H54 (cell line): ENCODE measurements around the gene SUGP1.
A peak's percentile ranks its signal among the peaks of the same experiment; 100 is the strongest.
"Not testable (repeated sequence)": the region's sequence is repeated elsewhere in the genome, so short reads cannot be mapped to it uniquely, and the experiment has no call there.

Experiments
- DNase-seq: peaks from one replicate; pipeline ENCODE4 v3.0.0; 2011; ENCODE audit warnings: low spot score, mixed read lengths; ENCODE audit not compliant: insufficient read length
- FAIRE-seq: peaks from 3 replicates; lab custom pipeline; 2011; peaks lifted over from hg19 to GRCh38; lab: Jason Lieb, UNC
- POLR2A ChIP-seq: IDR thresholded peaks from 2 replicates; pipeline ENCODE4 v1.6.1; 2011; ENCODE audit warnings: low read depth, mild to moderate bottlenecking, low read length

Gene SUGP1, protein sequence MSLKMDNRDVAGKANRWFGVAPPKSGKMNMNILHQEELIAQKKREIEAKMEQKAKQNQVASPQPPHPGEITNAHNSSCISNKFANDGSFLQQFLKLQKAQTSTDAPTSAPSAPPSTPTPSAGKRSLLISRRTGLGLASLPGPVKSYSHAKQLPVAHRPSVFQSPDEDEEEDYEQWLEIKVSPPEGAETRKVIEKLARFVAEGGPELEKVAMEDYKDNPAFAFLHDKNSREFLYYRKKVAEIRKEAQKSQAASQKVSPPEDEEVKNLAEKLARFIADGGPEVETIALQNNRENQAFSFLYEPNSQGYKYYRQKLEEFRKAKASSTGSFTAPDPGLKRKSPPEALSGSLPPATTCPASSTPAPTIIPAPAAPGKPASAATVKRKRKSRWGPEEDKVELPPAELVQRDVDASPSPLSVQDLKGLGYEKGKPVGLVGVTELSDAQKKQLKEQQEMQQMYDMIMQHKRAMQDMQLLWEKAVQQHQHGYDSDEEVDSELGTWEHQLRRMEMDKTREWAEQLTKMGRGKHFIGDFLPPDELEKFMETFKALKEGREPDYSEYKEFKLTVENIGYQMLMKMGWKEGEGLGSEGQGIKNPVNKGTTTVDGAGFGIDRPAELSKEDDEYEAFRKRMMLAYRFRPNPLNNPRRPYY

DNA sequence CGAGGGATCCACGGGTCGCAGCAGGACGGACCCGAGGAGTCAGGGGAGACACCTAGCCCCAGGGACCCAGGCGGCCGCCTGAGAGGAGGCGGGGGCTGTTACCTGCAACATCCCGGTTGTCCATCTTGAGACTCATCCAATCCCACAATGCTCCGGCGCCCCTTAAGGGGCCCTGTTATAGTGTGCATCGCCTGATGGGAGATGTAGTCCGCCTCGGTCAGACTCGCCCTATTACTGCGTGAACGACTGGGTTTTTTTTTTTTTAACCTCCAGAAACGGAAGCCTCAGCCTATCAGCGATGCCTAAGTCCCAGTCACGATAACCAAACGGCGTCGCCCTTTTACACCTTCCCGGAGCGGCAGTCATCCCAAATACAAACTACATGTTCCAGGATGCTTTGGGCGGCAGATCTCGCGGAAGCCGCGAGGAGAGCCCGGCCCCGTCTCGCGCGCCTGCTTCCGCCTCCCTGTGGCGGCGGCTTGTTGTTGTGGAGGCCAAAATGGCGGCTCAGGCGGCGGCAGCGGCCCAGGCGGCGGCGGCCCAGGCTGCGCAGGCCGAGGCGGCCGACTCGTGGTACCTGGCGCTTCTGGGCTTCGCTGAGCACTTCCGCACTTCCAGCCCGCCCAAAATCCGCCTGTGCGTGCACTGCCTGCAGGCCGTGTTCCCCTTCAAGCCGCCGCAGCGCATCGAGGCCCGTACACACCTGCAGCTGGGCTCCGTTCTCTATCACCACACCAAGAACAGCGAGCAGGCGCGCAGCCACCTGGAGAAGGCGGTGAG lies at the start of gene SUGP1, which contains the start of gene MAU2:
Gene SUGP1, minus strand, starts transcription at position 149 of the 780 bp plus-strand sequence. Its CDS starts 13 bp downstream, at position 136.
Gene MAU2, plus strand, starts transcription at position 469 of the 780 bp plus-strand sequence. Its CDS starts 31 bp downstream, at position 500.
- peak; percentile 90 for DNase-seq
- peak; percentile 20 for FAIRE-seq

GRCh38 chr19:19368087-19368486 lies 47.8 kb upstream of the SUGP1 start:
- DNase-seq (no peak), FAIRE-seq (no peak)
- no peak for TF ChIP-seq POLR2A

More for the DNA sequence above, at the start of gene SUGP1, which contains the start of gene MAU2:
- TF ChIP-seq POLR2A, result peak; percentile 69

DNA sequence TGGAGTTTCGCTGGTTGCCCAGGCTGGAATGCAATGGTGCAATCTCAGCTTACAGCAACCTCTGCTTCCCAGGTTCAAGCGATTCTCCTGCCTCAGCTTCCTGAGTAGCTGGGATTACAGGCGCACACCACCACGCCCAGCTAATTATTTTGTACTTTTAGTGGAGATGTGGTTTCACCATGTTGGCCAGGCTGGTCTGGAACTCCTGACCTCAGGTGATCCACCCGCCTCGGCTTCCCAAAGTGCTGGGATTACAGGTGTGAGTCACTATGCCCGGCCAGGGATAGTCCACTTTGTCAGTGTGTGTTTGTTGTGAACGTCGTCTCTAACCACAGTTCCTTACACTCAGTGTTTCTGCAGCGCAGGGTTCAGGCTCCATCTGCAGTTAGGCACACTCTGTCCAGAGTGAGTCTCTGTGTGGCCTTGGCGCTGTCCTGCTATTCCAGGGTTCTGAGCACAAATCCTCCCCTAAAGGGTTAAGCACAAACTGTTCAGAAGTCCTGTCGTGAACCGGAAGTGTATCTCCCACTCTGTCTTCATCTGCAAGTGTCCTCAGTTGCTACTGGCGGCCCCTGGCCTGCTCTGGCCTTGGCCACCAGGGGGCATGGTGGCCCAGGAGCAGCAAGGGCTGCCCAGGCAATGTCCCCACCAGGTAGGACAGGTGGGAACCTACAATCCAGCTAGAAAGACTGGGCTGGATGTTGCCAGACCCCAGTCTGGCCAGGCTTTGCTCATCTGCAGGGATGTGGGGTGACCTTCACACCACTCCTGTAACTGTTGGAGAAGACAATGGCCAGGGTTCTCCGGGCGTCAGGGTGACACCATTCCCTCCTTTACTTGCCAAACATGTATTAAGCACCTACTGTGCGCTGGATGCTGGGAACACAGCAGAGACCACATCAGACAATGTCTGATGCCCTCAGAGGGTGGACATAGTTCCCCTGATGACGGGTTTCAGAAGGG lies 46.4 kb upstream of the SUGP1 start:
- TF ChIP-seq POLR2A, result no peak
- FAIRE-seq, result peak; percentile 45
- DNase-seq, result peak; percentile 50

GRCh38 chr19:19362075-19362474 lies 41.8 kb upstream of the SUGP1 start:
- DNase-seq (no peak), FAIRE-seq (no peak)
- no peak for TF ChIP-seq POLR2A

GRCh38 chr19:19361075-19361594 lies 40.8 kb upstream of the SUGP1 start:
- DNase-seq (peak; percentile 65), FAIRE-seq (peak; percentile 20)
- TF ChIP-seq POLR2A, result no peak

DNA sequence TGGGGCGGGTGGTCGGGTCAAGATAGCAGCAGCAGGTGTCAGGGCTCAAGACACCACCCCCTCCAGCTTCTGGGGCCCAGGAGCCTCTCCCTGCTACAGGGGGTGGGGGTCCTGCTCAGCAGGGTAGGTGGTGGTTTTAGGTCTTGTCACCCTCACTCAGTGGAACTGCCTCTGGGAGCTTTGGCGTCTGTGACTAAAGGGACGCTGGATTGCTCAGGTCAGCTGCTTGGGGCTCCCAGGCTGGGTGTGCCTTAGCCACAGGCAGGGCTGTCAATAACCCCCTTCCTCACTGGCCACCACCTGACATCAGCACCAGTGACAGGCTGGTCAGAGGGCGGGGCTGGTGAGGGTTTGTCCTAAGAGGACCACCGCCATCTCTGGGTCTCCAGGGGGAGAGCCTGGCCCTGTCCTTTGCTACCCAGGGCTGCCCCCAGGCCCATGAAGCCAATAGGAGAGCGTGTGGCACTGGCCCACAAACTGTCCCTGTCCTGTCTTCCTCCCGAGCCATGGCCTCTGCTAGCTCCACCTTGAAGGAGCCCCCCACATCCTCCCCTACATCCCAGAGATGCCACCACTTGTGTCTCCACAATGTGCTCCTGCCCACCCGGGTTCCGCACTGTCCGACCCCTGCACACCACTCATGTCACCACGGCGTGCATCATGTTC lies 36.7 kb upstream of the SUGP1 start:
- no peak for TF ChIP-seq POLR2A
- no peak for DNase-seq
- no peak for FAIRE-seq

DNA sequence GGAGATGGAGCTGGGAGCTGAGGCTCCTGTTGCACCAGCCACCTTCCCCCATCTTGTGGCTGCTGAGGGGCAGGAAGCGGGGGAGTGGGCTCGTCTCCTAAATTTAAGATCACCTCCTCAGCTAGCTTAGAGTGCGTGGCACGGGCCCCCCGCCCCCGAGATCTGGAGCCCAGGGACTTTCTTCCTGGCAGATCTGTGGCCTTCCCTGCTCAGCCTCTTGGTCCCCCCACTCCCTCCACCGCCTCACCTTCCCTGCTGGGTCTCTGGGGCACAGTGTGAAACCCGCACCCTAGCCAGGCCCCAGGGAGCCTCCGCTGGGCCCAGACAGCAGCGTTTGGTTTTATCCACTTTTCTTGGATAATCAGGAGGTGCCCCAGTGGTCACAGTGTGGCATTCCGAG lies 36.2 kb upstream of the SUGP1 start:
- FAIRE-seq (no peak), DNase-seq (no peak)
- no peak for TF ChIP-seq POLR2A

DNA sequence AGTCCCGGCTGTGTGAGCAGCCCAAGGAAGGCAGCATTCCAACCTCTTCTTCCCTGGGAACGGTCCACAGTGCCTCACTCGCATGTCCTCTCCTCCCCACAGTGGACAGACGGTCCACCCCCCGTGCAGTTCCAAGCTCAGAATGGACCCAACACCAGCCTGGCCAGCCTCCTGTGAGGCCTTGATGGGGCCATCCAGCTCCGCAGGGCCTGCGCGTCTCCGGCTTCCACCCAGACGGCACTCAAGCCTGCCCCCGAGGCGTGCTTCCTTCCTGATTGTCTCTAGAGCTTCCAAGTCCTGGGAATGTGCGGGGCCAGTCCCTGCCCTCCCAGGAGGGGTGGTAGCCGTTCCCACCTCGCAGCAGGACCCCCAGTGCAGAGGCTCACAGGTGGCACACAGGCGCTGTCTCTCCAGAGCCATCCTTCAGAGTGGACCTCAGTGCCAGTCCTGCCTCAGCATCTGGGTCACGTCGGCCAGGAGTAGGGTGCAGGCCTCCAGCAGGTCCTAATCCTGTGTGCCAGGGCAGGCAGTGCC lies 35.4 kb upstream of the SUGP1 start:
- no peak for TF ChIP-seq POLR2A
- DNase-seq (no peak), FAIRE-seq (no peak)

DNA sequence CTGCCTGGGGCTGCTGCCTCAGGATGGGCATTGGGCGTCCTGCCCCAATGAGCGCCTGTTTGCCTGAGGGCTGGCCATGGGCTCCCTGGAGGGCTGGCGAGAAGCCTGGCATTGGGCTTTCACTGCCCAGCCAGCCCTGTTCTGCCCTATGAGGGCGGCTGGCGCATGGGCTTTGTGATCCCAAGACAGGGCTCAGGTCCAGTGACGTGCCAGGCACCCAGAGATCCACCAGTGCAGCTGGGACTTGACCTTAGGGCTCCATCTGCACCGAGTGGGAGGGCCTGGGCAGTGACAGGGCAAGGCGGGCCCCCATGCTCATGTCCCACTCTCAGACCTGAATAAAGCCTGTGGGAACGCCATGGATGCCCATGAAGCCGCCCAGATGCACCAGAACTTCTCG lies 34.6 kb upstream of the SUGP1 start:
- DNase-seq, result no peak
- no peak for TF ChIP-seq POLR2A
- FAIRE-seq, result no peak

DNA sequence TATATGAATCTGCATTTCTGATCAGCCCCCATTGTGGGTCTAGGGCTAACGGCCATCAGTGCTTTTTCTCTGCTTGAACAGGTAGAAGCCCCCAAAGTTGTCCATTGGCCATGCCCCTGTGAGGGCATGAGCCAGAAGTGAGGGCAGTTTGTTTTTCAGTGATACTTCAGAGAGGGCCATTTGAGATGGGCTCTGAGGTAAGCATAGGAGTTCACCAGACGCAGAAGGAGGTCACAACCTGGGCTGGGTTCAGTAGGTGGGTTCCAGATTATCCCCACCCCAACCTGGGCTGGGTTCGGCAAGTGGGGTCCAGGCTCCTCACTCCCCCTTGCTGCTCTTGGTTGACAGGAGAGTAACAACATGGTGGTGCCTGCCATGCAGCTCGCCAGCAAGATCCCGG lies 33.7 kb upstream of the SUGP1 start:
- DNase-seq (no peak), FAIRE-seq (no peak)
- no peak for TF ChIP-seq POLR2A

- TF ChIP-seq POLR2A, result no peak
- DNase-seq (no peak), FAIRE-seq (no peak)
Measured at GRCh38 chr19:19352823-19353222, 32.5 kb upstream of the SUGP1 start.

DNA sequence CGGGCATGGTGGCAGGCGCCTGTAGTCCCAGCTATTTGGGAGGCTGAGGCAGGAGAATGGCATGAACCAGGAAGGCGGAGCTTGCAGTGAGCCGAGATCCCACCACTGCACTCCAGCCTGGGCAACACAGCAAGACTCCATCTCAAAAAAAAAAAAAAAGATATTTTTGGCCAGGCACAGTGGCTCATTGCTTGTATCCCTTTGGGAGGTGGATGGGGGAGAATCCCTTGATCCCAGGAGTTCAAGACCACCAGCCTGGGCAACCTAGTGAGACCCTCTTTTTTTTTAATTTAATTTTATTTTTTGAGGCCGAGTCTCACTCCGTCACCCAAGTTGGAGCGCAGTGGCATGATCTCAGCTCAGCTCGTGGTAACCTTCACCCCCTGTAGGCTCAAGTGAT lies 30.4 kb upstream of the SUGP1 start:
- FAIRE-seq, DNase-seq: not testable (repeated sequence)
